Natural killer cell treated with Interleukin-12 subunit alpha and Interleukin-12 subunit beta and Interleukin-15 and Interleukin-18, amount 100 ng/mL, for 72 hours (primary cell): ENCODE results near the gene DSTN. TPM values are rescaled to one million over a fixed set of nuclear protein-coding genes. Genes with fewer than 3 reads are reported as not detected.

Experiments used
- ATAC-seq, 2 donors: fragments of 150-1000 bp; cut with Tn5 transposase in 1 of 2; sonication (Bioruptor Pico), chemical (Tn5 transposase) in 1 of 2; 2 replicates each; pipeline ENCODE4 v1.10.0; 2021
- DNase-seq: peaks from one replicate; pipeline ENCODE4 v3.0.0; 2022; ENCODE audit warnings: low spot score
- H3K27ac Mint-ChIP-seq, 2 donors: 1 replicate in 1 of 2; 2 replicates in 1 of 2; pipeline ENCODE4 v1.8.0; 2022; ENCODE audit warnings: mixed read lengths in 2 of 2, mild to moderate bottlenecking in 1 of 2, moderate library complexity in 1 of 2
- H3K27me3 Mint-ChIP-seq, 2 donors: 1 replicate in 1 of 2; 2 replicates in 1 of 2; pipeline ENCODE4 v1.8.0; 2022; ENCODE audit warnings: mixed read lengths in 2 of 2
- H3K36me3 Mint-ChIP-seq: one replicate; pipeline ENCODE4 v1.8.0; 2022; ENCODE audit warnings: mixed read lengths
- H3K4me1 Mint-ChIP-seq, 2 donors: 1 replicate in 1 of 2; 2 replicates in 1 of 2; pipeline ENCODE4 v1.8.0; 2022; ENCODE audit warnings: low read depth in 2 of 2, mixed read lengths in 2 of 2, mild to moderate bottlenecking in 1 of 2
- H3K4me3 Mint-ChIP-seq: one replicate; pipeline ENCODE4 v1.8.0; 2022; ENCODE audit warnings: mixed read lengths
- H3K9me3 Mint-ChIP-seq: 2 replicates; pipeline ENCODE4 v1.8.0; 2022; ENCODE audit warnings: mixed read lengths
- total RNA-seq, 2 donors: library from RNA; stranded (reverse); gene quantifications; one replicate each; pipeline ENCODE4 v1.2.3, GENCODE V29; 2022

The DSTN gene
- total RNA-seq, 2 donors from 2014 or later, result 42.5 to 59.1 TPM

DNA sequence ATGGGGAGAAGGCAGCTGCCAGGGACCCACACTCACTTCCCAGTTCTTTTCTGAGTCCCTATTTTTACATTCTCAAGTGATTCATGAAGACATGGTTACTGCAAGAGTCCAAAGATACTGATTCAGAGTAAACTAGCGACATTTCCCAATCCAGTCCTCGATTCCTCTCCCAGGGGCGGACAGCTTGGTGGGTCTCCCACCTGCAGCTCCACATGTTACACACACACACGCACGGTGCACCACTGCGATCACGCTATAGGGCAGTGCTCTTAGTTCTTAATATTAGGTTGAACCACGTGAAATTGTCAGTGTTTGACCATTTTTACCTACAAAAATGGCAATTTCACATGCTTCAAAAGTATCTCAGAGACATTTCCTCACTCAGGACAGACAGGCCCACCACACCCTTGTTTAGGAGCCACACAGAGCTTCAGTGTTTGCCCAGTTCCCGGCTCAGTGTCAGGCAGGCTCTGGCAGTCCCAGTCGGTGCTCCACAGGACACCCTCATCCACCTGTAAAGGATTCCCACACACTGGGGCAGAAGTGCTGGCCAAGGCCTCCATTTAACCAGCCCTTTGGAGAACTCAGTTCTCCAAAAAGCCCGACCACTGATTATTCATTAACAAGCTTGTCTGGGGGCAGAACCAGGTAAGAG, 60.4 kb downstream of the DSTN start:
- no peak for DNase-seq
- no peaks in the 10 kb centered on the region for H3K27me3 Mint-ChIP-seq
- no peak for ATAC-seq
- H3K4me3 Mint-ChIP-seq, result no peak overlapping the region
- H3K4me1 Mint-ChIP-seq, result peaks cover 0 to 16% of the 10 kb centered on the region in 2 donors
- H3K27ac Mint-ChIP-seq, result no peak overlapping the region
- H3K36me3 Mint-ChIP-seq, result peaks cover 4% of the 10 kb centered on the region
- no peaks in the 10 kb centered on the region for H3K9me3 Mint-ChIP-seq

DNA sequence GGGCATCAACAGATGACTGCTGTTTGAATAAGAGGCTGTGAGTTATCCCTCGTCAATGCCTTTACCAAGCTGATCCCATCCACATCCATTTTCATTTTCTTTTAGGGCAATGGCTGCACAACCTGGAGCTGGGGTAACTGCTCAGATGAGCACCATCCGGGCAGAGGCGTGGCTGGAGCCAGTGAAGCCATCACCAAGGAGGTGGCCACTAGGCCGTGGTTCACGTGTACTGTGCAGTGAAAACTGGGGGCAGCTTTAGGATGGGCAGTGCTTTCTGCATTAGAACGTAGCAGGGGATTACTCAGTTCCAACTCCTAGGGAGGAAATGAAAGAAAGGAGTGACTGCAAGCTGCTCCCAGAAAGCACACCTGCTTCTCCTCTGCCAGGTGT, 60.9 kb downstream of the DSTN start:
- Mint-ChIP-seq H3K9me3 (no peaks in the 10 kb centered on the region), H3K4me3 (no peak overlapping the region), H3K27me3 (no peaks in the 10 kb centered on the region), H3K27ac (peak overlapping the region in 1 of 2 donors; percentile 35), H3K36me3 (peaks cover 4% of the 10 kb centered on the region), H3K4me1 (peaks cover 0 to 16% of the 10 kb centered on the region in 2 donors)
- DNase-seq (no peak), ATAC-seq (no peak)

DNA sequence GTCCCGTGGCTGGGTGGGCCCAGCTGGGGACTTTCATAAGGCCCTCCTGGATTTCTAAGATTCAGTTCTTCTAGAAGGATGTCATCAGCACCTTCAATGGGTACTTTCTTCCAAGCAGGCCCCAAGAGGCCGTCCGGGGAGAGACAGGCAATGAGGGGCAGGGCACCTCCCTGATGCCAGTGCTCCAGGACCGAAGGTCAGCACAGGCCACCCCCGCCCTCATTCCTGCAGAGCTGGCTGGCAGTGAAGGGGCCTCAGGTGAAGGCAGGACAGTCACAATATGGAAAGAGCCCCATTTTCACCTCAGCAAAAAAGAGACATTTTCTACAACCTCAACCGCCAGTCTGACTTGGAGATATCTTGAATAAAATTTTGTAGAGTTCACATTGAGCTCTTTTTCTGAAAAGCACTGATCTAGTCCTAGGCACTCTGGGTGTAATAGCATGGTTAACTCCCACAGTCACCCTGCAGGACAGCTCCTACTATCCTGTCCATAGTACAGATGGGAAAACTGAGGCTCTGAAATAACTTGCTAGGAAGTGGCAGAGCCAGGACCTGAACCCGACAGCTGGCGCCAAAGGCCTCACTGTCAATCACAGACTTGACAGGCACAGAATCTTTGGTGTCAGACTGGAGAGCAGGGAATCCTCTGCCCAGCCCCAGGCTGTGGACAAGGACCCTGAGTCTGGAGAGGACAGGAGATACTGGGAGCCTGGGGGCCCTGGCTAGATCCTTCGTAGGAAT, 61.9 kb downstream of the DSTN start:
- no peak overlapping the region for H3K4me3 Mint-ChIP-seq
- DNase-seq (no peak), ATAC-seq (no peak)
- H3K9me3 Mint-ChIP-seq, result no peaks in the 10 kb centered on the region
- no peaks in the 10 kb centered on the region for H3K27me3 Mint-ChIP-seq
- H3K4me1 Mint-ChIP-seq, result peaks cover 0 to 13% of the 10 kb centered on the region in 2 donors
- peaks cover 4% of the 10 kb centered on the region for H3K36me3 Mint-ChIP-seq
- peak overlapping the region in 1 of 2 donors; percentile 35 for H3K27ac Mint-ChIP-seq

DNA sequence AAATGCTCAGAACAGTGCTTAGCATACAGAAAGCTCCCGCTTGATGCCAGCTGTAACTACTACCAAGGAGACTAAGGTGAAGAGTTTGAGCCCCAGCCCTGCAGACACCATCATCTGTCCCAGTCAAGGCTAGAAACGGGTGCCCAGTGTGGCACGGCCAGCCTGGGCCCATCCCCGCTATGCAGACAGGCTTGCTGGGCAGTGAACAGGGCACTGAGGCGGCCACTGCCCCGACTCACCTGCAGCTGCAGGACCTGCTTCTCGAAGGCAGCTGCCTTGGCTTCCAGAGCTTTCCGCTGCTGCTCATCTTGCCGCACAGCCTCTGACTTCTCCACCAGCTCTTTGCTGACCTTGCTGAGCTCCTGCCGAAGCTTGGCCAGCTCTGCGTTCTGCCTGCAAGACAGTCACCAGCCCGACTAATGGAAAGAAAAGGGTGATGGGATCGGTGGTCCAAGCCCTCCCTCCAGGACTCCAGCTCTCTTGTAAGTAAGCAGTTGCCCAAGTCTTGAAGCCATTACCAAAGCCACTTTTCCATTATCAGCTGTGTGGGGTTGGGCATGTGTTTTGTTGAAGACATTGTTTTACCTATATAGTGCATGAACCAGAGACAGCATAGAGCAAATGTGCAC, 63.5 kb downstream of the DSTN start:
- Mint-ChIP-seq H3K36me3 (peaks cover 4% of the 10 kb centered on the region), H3K4me3 (no peak overlapping the region), H3K4me1 (peaks cover 0 to 10% of the 10 kb centered on the region in 2 donors), H3K27ac (no peak overlapping the region), H3K27me3 (no peaks in the 10 kb centered on the region), H3K9me3 (no peaks in the 10 kb centered on the region)
- DNase-seq (no peak), ATAC-seq (no peak)

DNA sequence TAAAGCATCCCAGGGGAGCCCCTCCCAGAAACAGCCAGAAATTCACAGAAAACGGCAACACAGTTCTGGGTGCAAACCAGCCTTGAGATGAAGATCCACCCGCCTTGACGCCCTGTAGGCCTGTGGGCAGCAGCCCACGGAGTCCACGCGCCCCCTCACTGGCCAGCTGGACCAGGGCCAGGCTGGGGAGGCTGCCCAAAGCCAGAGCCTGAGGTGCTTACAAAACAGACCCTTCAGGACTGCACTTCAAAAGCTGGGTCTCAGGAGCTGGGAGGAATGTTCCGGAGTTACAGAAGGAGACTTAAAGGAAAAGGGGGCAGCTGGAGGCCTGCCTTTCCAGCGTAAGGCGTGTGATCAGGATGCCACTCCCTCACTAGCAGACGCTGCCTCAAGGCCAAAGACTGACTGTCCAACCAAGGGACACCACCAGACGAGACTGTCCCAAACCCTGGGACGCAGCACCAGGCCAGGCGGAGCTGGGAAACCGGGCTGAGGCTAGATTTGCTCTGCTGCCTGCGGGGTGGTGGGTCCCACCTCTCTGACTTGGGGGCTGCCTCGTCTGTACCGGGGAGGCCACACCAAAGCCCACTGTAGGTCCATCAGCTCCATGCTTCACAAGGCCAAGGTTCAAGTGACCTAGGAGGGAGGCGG, 64.1 kb downstream of the DSTN start:
- H3K9me3 Mint-ChIP-seq, result no peaks in the 10 kb centered on the region

DNA sequence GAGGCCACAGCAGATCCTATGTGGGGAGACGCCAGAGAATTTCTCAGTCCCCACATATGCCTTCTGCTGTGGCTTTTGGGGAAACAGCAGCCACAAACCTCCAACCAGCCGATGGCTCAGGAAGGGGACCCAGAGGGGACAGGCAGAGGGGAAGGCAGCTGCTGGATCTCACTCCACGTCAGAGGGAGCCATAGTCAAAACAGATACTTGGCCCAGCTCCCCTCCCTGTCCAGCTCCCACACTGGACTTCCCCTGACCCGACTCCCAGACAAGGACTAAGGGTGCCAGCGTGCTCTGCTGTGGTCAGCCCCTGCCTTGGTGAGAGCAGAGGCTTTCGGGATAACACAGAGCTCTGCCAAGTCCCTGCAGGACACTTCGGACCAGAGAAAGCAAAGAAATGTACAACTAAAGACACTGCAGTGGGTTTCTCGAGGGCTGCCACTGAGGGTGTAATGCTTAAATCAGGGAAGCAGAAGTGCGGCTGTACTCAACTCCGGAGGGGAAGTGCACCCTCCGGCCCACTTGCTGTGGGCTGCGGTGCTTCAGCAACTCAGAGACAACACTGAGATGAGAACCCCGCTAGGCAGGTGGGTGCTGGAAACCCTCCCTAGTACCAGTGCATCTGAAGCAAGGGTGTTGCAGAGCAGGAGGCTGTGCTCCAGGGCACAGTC, 64.9 kb downstream of the DSTN start:
- peaks cover 0 to 6% of the 10 kb centered on the region in 2 donors for H3K4me1 Mint-ChIP-seq
- H3K36me3 Mint-ChIP-seq, result peaks cover 4% of the 10 kb centered on the region
- no peaks in the 10 kb centered on the region for H3K27me3 Mint-ChIP-seq
- no peaks in the 10 kb centered on the region for H3K9me3 Mint-ChIP-seq
- no peak overlapping the region for H3K27ac Mint-ChIP-seq
- no peak overlapping the region for H3K4me3 Mint-ChIP-seq
- DNase-seq, result no peak
- ATAC-seq, result no peak

More for the DNA sequence above, 64.1 kb downstream of the DSTN start:
- Mint-ChIP-seq H3K4me1 (peaks cover 0 to 6% of the 10 kb centered on the region in 2 donors), H3K27ac (no peak overlapping the region), H3K36me3 (peaks cover 4% of the 10 kb centered on the region), H3K4me3 (no peak overlapping the region), H3K27me3 (no peaks in the 10 kb centered on the region)
- DNase-seq (no peak), ATAC-seq (no peak)

DNA sequence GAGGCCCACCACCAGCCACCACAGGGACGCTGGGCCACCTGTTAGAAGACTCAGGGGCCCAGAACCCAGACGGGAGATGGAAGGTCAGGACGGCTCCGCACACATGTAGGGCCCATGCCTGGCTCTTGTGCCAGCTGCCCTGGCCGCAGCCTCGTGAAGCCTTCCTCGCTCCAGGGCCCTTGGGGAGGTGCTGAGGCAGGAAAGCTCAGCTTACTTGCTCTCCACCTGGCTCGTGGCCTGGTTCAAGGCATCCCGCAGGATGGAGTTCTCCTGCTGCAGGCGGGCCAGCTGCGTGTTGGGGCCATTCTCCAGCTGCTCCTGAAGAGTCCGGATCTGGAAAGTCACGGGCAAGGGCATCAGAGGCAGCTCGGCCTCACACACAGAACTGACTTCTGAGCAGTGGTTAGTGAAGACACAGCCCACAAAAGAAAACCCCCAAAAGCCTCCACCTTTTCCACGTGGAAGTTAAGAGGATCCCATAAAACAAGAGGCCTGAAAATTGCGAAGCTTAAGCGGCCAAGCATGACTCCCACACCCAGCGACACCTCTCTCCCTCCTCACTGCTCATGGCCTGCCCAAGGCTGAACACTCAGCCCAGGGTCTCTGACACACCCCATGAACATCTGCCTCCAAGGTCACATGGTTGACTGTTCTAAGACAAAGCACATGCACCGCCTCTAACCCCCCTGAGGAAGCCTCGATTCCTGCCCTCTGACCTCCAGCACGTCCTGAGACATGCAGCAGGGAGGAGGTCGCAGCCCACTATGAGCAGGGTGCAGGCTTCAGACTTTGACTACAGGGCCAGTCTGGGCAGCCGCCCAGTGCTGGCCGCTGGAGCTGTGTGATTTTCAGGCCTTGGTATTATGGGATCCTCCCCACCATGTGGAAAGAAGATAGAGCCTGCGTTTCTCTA, 65.7 kb downstream of the DSTN start:
- DNase-seq, result no peak

DNA sequence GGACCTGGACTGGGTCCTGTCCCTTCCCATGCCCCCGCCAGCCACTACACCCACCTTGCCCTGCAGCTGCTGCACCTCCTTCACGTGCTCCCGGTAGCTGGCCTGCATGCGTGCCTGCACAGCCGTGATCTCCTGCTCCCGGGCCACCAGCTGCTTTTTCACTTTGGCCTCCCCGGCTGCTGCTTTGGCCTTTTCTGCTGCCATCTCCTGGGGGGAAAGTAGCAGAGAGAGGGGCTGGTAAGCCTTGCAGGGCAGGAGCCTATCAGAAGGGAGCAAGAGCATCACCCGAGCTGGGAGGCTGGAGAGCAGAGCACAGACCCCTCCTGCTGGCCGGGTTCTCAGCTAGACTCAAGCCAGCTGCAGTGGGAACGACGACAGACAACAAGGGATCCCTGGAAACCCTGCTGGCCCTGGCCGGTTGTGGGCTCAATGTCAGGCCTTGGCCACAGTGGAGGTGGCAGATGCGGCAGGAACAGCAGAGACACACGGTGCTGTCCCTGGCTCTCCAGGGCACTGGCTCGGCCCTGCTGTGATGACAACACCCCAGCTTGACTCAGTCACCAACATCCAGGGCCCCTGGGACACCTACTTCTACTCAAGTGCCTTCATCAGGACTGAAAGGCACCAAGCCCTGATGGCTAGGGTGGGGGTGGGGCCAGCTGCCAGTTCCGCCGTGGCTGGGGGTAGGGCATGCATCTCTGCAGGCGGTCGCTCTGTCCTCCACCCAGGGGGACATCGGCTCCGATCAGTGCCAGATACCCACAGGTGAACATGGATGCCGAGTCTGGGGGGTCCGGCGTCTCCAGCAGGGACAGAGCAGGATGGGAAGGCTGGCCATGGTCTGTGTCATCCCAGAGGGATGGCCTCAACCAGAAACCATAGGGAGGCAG, 66.9 kb downstream of the DSTN start:
- Mint-ChIP-seq H3K4me3 (no peak overlapping the region), H3K27me3 (no peaks in the 10 kb centered on the region), H3K9me3 (no peaks in the 10 kb centered on the region), H3K36me3 (no peaks in the 10 kb centered on the region), H3K27ac (no peak overlapping the region), H3K4me1 (peaks cover 0 to 5% of the 10 kb centered on the region in 2 donors)
- ATAC-seq (no peak), DNase-seq (no peak)

More for the DNA sequence above, 65.7 kb downstream of the DSTN start:
- ATAC-seq, result no peak
- Mint-ChIP-seq H3K9me3 (no peaks in the 10 kb centered on the region), H3K4me3 (no peak overlapping the region), H3K27ac (no peak overlapping the region), H3K36me3 (no peaks in the 10 kb centered on the region), H3K4me1 (peaks cover 0 to 5% of the 10 kb centered on the region in 2 donors), H3K27me3 (no peaks in the 10 kb centered on the region)

DNA sequence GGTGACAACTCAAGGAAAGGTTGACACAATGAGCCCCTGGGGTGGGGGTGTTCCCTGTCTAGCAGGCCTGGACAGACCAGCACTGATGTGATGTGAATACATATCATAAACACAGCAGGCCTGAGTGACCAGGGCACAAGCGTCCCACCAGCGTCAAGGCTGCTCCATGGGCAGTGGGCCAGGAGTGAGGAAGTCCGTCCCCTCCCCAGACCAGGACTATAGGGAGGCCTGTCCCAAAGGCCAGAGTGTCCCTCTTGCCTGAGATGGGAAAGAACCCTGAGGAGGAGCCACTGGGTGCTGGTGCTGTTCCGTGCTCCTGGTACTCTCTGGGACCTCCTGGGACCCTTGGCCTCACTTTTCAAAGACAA, 67.5 kb downstream of the DSTN start:
- Mint-ChIP-seq H3K27me3 (no peaks in the 10 kb centered on the region), H3K4me3 (no peak overlapping the region), H3K4me1 (peaks cover 0 to 5% of the 10 kb centered on the region in 2 donors), H3K27ac (no peak overlapping the region), H3K9me3 (no peaks in the 10 kb centered on the region), H3K36me3 (no peaks in the 10 kb centered on the region)
- DNase-seq, result no peak
- ATAC-seq, result no peak

DNA sequence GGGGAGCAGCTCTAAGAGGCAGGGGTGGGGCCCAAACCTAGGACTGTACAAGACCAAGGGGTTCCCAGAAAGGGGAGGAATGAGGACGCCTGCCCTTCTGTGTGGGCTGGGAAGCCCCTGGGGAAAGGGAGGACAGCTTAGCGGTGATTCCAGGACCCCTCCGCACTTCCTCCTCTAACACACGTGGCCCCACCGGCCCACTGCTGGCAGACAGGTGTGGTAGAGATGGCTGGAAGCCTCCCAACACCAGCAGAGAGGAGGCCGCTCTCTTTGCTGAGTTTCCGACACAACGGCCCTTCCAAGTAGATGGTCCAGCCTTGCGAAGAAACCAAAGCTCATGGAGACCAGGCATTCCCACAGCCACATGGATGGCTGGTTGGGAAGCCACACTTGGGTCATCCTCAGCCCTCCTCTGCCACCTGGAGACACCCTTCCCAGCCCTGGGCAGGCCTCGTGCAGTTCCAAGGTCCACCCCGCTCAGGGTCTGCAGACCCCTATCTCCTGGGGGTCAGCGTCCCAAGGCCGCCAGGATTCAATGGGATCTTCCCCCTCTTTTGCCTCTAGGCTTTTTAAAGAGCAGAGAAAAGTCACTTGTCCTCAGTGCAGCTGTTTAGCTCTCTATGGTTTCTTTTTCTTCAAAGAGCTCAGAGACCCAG, 68.2 kb downstream of the DSTN start:
- no peaks in the 10 kb centered on the region for H3K27me3 Mint-ChIP-seq
- no peak for ATAC-seq
- H3K36me3 Mint-ChIP-seq, result no peaks in the 10 kb centered on the region
- no peak for DNase-seq
- no peaks in the 10 kb centered on the region for H3K9me3 Mint-ChIP-seq
- no peak overlapping the region for H3K27ac Mint-ChIP-seq
- H3K4me3 Mint-ChIP-seq, result no peak overlapping the region
- H3K4me1 Mint-ChIP-seq, result peaks cover 0 to 5% of the 10 kb centered on the region in 2 donors

DNA sequence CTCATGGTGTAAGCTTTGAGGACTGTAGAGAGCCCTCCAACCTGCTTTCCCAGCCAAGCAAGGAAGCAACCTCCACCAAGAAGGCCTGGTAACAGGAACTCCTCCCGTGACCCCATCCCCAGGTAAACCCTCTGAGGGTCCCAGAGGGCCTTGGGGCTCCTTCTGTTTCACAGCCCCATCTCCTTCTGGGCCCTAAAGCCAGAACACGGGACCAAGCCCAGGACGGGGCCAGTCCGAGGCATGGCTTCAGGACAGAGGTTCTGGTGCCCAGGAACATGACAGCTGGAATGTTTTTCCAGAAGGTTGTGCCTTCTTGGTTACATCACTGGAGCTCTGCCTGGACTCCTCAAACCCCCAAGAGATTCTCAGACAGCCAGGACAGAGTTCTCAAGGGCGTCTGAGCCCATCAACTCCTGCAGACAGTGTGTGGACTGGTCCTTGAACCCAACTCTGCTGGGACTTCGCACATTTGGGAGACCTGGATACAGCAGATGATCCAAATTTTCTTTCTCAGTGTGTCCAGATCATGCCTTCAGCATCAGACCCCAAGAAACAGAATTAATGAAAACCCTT, 69.0 kb downstream of the DSTN start:
- no peak overlapping the region for H3K27ac Mint-ChIP-seq
- no peaks in the 10 kb centered on the region for H3K27me3 Mint-ChIP-seq
- no peaks in the 10 kb centered on the region for H3K36me3 Mint-ChIP-seq
- H3K4me3 Mint-ChIP-seq, result no peak overlapping the region
- ATAC-seq, result no peak
- DNase-seq, result no peak
- peaks cover 0 to 3% of the 10 kb centered on the region in 2 donors for H3K4me1 Mint-ChIP-seq
- H3K9me3 Mint-ChIP-seq, result no peaks in the 10 kb centered on the region
